AG08395 (cell line): Measurements from ENCODE around the gene GRM4.
"Not testable (repeated sequence)": the region's sequence is repeated elsewhere in the genome, so short reads cannot be mapped to it uniquely, and the experiment has no call there.

Source experiments
- DNase-seq: peaks from one replicate; pipeline ENCODE4 v3.0.0; 2012; ENCODE audit warnings: mixed read lengths, low spot score

GRM4 gene

GRCh38 chr6:34021554-34022190 is 124.2 kb downstream of the GRM4 start:
- no peak for DNase-seq

GRCh38 chr6:34020807-34021553 is 124.9 kb downstream of the GRM4 start:
- no peak for DNase-seq

GRCh38 chr6:34020278-34020677 is 125.6 kb downstream of the GRM4 start:
- DNase-seq: no peak

DNA sequence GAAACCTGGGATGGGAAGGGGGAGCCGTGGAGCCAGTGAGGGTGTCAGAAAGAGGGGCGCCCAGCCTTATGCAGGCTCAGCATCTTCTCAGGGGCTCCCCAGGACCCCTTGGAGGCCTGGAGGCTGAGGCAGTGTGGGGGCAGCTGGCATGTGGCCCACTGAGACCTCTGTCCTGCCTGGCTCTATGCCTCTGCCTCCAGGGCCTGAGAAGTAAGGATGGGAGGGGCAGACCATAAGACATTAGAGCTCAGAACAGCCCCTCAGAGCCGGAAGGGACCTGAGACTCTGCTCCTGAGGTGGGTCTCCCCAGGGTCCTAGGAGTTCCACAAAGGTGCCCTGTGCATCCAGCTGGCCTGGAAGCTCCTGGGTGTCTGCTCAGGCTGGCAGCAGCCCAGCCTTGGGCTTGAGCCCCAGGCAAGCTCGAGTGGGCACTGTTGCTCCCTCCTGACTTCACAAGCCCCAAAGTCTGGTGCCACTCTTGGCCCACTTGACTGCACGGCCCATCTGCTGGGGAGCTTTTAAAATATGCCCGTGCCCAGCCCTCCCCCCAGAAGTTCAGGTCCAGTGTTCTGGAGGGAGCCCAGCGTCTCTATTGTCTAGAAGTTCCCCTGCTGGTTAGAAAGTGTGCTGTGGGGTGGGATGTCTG is 126.8 kb downstream of the GRM4 start:
- DNase-seq: no peak

GRCh38 chr6:34018026-34018425 is 127.9 kb downstream of the GRM4 start:
- DNase-seq: no peak

- DNase-seq: no peak
Measured at GRCh38 chr6:34017106-34017805, 128.6 kb downstream of the GRM4 start.

DNA sequence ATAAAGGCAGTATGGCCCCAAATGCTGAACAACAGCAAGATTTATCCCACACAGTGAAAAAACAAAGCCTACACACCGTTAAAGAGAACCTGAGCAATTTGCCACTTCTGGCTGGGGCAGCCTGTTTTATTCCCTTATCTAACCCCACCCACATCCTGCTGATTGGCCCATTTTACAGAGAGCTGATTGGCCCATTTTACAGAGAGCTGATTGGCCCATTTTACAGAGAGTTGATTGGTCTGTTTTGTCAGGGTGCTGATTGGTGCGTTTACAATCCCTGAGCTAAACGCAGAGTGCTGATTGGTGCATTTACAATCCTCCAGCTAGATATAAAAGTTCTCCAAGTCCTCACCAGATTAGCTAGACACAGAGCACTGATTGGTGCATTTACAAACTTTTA is 129.3 kb downstream of the GRM4 start:
- not testable (repeated sequence) for DNase-seq

GRCh38 chr6:34015586-34015985 is 130.3 kb downstream of the GRM4 start:
- no peak for DNase-seq

GRCh38 chr6:34011264-34011663 is 134.6 kb downstream of the GRM4 start:
- DNase-seq: no peak

DNA sequence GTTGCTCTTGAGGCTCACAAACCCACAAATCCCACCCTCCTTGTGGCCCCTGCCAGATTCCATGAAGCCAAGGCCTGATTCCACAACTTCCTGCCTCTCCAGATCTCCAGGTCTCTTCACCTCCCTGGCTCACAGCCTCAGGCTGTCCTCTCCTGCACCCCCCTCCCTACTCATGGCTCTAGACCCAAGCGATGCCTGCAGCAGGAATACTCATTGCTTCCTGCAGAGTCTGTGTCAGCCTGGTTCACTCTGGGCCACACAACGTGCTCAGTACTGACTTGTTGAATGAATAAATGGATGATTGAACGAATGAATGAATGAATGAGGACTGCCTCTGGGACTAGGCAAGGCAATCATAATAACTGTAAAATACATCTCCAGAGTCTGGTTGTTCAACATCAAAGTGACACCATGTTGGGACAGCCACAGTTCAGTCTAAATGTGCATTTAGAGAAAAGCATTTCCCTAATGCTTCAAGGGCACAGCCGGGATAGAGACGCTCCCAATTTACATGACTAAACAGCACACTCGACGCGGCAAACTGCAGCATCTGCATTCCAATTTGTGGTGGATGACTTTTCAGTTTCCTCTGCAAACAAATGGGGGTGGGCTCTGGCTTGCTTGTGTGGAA is 139.9 kb downstream of the GRM4 start:
- no peak for DNase-seq

- no peak for DNase-seq
Measured at GRCh38 chr6:34004706-34005105, 141.2 kb downstream of the GRM4 start.

GRCh38 chr6:34003962-34004361 is 141.9 kb downstream of the GRM4 start:
- DNase-seq: no peak

- DNase-seq: no peak
Measured at GRCh38 chr6:34001706-34002621, 143.9 kb downstream of the GRM4 start.

DNA sequence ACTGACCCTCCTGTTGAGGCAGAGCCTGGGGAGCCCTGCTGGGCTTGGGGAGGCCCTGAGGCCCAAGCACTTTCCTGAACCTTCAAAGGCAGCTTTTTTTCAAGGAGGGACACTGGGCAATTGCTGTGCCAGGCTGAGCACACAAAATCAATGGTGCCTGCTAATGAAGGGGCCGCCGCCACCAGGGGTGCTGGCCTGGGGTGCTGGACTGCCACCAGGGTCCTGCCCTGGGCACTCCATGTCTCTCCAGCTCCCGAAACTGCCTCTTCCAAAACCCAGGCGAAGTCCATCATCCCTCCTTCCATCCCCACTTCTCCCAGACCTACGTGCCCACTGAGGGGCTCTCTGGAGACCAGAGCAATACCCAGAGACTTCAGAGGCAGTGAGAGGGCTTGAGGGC is 145.6 kb downstream of the GRM4 start:
- no peak for DNase-seq

- no peak for DNase-seq
Measured at GRCh38 chr6:33999567-33999966, 146.3 kb downstream of the GRM4 start.

DNA sequence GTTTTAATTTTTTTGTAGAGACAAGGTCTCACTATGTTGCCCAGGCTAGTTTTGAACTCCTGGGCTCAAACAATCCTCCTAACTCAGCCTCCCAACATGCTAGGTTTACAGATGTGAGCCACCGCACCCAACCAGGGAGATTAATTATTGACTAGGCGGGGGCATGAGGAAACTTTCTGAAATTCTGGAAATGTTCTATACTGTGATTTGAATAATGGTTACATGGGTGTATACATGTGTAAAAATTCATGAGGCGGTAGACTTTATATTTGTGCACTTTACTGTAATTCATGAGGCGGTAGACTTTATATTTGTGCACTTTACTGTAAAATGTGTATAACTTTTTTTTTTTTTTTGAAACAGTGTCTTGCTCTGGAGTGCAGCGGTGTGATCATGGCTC is 147.2 kb downstream of the GRM4 start:
- no peak for DNase-seq

- no peak for DNase-seq
Measured at GRCh38 chr6:33997265-33997664, 148.6 kb downstream of the GRM4 start.

- no peak for DNase-seq
Measured at GRCh38 chr6:33996120-33996475, 149.8 kb downstream of the GRM4 start.

GRCh38 chr6:33995309-33996119 is 150.4 kb downstream of the GRM4 start:
- no peak for DNase-seq
